Measurements from ENCODE around the gene RNH1. TPM values are rescaled to one million over a fixed set of nuclear protein-coding genes. Genes with fewer than 3 reads are reported as not detected.

Gene RNH1
- total and polyA plus RNA-seq, 2 of the 8 experiments (the other 6 are each of a cell fraction or from before 2014, with no cell fraction given): 48.7 to 49.8 TPM

- no peak for DNase-seq (ENCODE audit: low read depth in 1 of 2, low spot score in 2 of 2)
Observed at GRCh38 chr11:488992-489391, 18.1 kb downstream of the RNH1 start.

More at GRCh38 chr11:488992-489391, 18.1 kb downstream of the RNH1 start:
- Histone ChIP-seq H3K56ac (replicated peaks; ENCODE audit: insufficient read length, low read depth, low read length) (no peak overlapping the region), H3K79me1 (ENCODE audit: low read depth, low read length) (peaks cover 10% of the 10 kb centered on the region), H4K8ac (ENCODE audit: extremely low read depth, insufficient read depth, low read length) (no peak overlapping the region), H4K5ac (ENCODE audit: insufficient read length, low read depth, low read length) (no peak overlapping the region), H3K23ac (ENCODE audit: insufficient read length) (no peak overlapping the region), H2BK15ac (ENCODE audit: low read length) (no peak overlapping the region), H2BK5ac (ENCODE audit: low read depth, low read length) (no peak overlapping the region; the same call in 1 of the 2 replicates), H3K14ac (ENCODE audit: insufficient read length) (no peak overlapping the region), H2AK5ac (ENCODE audit: low read depth, low read length) (no peak overlapping the region), H2BK120ac (replicated peaks; ENCODE audit: low read depth, low read length) (no peak overlapping the region), H3K79me2 (ENCODE audit: control insufficient read depth in 1 of 2, insufficient read depth in 2 of 2, low read length in 2 of 2) (peaks cover 0 to 10% of the 10 kb centered on the region in 2 experiments; a peak in 1 of 4 replicates), H3K18ac (ENCODE audit: extremely low read depth, low read length) (no peak overlapping the region), H3K9me3 (ENCODE audit: insufficient read depth in 2 of 2, low read depth in 1 of 2, low read length in 1 of 2) (peaks cover 0 to 10% of the 10 kb centered on the region in 2 experiments; a peak in 1 of 4 replicates), H3K4me1 (replicated peaks in 1 of 4; ENCODE audit: control insufficient read depth in 3 of 4, insufficient read depth in 4 of 4, low read length in 3 of 4) (no peaks in the 10 kb centered on the region), H3K27me3 (replicated peaks in 1 of 4; ENCODE audit: control insufficient read depth in 3 of 4, extremely low read depth in 1 of 4, insufficient read depth in 3 of 4, low read length in 3 of 4) (no peaks in the 10 kb centered on the region), H3K4me3 (ENCODE audit: extremely low read depth in 1 of 4, insufficient read depth in 2 of 4, low read depth in 3 of 4, low read length in 4 of 4) (no peak overlapping the region), H3K9ac (replicated peaks in 1 of 4; ENCODE audit: extremely low read depth in 1 of 4, low read depth in 3 of 4, low read length in 3 of 4) (no peak overlapping the region), H3K23me2 (ENCODE audit: low read depth, low read length) (no peaks in the 10 kb centered on the region), H4K20me1 (replicated peaks in 1 of 2; ENCODE audit: control insufficient read depth in 1 of 2, insufficient read depth in 2 of 2, low read length in 2 of 2) (peaks cover 1 to 9% of the 10 kb centered on the region in 2 experiments), H3K36me3 (ENCODE audit: control insufficient read depth in 2 of 4, insufficient read depth in 4 of 4, low read length in 3 of 4) (peaks cover 0 to 15% (median 3%) of the 10 kb centered on the region in 4 experiments; a peak in 4 of 8 replicates), H2BK20ac (ENCODE audit: low read length) (no peak overlapping the region), H2AFZ (ENCODE audit: low read length) (no peak overlapping the region), H3K27ac (ENCODE audit: low read depth, low read length) (no peak overlapping the region), H2BK12ac (ENCODE audit: low read depth, low read length) (no peak overlapping the region), H4K91ac (replicated peaks; ENCODE audit: insufficient read length, low read length) (no peak overlapping the region), H3K4me2 (ENCODE audit: insufficient read depth in 1 of 2, low read depth in 2 of 2, low read length in 2 of 2) (no peak overlapping the region), H3K4ac (replicated peaks; ENCODE audit: insufficient read length, low read depth, low read length) (no peak overlapping the region)
- ChIA-PET CTCF (ENCODE audit: partially characterized antibody) (interaction anchor here (0.9 to 1.3 kb wide), 3 partner anchors 16 to 40 kb away, joined by 3 to 4 read pairs (median 3); no protein-coding TSS in a partner anchor), POLR2A (ENCODE audit: partially characterized antibody) (interaction anchor here (0.5 to 0.8 kb wide), 5 partner anchors 10 to 199 kb away, joined by 3 read pairs; no protein-coding TSS in a partner anchor)
- no peak for FAIRE-seq
- TF ChIP-seq CHD1 (IDR thresholded peaks at IDR 0.05; ENCODE audit: low read depth, low read length) (no peak), EZH2 (IDR thresholded peaks at IDR 0.05; ENCODE audit: low read depth, low read length, severe bottlenecking) (no peak), BACH1 (IDR thresholded peaks at IDR 0.05; ENCODE audit: low read length) (no peak), KDM1A (IDR thresholded peaks at IDR 0.05; ENCODE audit: borderline replicate concordance, low read length) (no peak), CTBP2 (IDR thresholded peaks at IDR 0.05; ENCODE audit: borderline replicate concordance, insufficient read depth, insufficient read length, low read length) (no peak)
- WGBS, 2 experiments (ENCODE audit: extremely low coverage in 1 of 2, insufficient coverage in 1 of 2, insufficient read length in 1 of 2, insufficient replicate concordance in 2 of 2, low coverage in 1 of 2, low lambda C conversion rate in 2 of 2, missing lambda C conversion rate in 1 of 2): 94% methylated on average over 14 of the region's 19 CpGs; no CpG with 5 or more reads in 1 of the 2 experiments

Measured in H1 (cell line).